Liver (tissue), 3 donors: Measurements from ENCODE around the gene TCTN1.

Experiments used
- ATF3 ChIP-seq: IDR thresholded peaks from 2 replicates; pipeline ENCODE4 v1.6.1; 2016; ENCODE audit warnings: antibody characterized with exemption
- CTCF ChIP-seq: fragments of 150-350 bp; IDR thresholded peaks from 2 replicates; pipeline ENCODE4 v1.5.1; 2017; ENCODE audit warnings: improper control_type of control experiment, low read depth, low read length; ENCODE audit not compliant: missing input control
- HNF4A ChIP-seq, 2 donors: conservative IDR thresholded peaks; 2 replicates each; pipeline ENCODE4 v1.6.1; 2016; ENCODE audit warnings: antibody characterized with exemption in 2 of 2, mild to moderate bottlenecking in 2 of 2
- HNF4G ChIP-seq: IDR thresholded peaks from 2 replicates; pipeline ENCODE4 v1.6.1; 2016; ENCODE audit warnings: antibody characterized with exemption
- JUND ChIP-seq, 2 donors: IDR thresholded peaks; 2 replicates each; pipeline ENCODE4 v1.6.1; 2016; ENCODE audit warnings: antibody characterized with exemption in 2 of 2
- RAD21 ChIP-seq, 2 donors: IDR thresholded peaks; 2 replicates each; pipeline ENCODE4 v1.6.1; 2016; ENCODE audit warnings: antibody characterized with exemption in 2 of 2, mild to moderate bottlenecking in 2 of 2
- REST ChIP-seq: IDR thresholded peaks from 2 replicates; pipeline ENCODE4 v1.6.1; 2016; ENCODE audit warnings: antibody characterized with exemption, mild to moderate bottlenecking
- SP1 ChIP-seq: IDR thresholded peaks from 2 replicates; pipeline ENCODE4 v1.6.1; 2018; ENCODE audit warnings: antibody characterized with exemption, mild to moderate bottlenecking
- YY1 ChIP-seq: IDR thresholded peaks from 2 replicates; pipeline ENCODE4 v1.6.1; 2016; ENCODE audit warnings: antibody characterized with exemption, mild to moderate bottlenecking
- donor health status: healthy.
- donor health status: healthy.

- TF ChIP-seq YY1: no peak
- TF ChIP-seq JUND (IDR thresholded peaks at IDR 0.05): no peak
- TF ChIP-seq CTCF: no peak
- TF ChIP-seq HNF4A (conservative IDR thresholded peaks at IDR 0.05): no peak
- TF ChIP-seq SP1: no peak
- TF ChIP-seq REST: no peak
- TF ChIP-seq HNF4G: no peak
- no peak for TF ChIP-seq RAD21 (IDR thresholded peaks at IDR 0.05)
- TF ChIP-seq ATF3: no peak
Measured at GRCh38 chr12:110694330-110694901, 80.5 kb downstream of the TCTN1 start.
